A549 treated with Hydrocortisone at 1 μM for 4 hours (cell line): ENCODE measurements around the gene CRTAP. TPM values are rescaled to one million over a fixed set of nuclear protein-coding genes. Genes with fewer than 3 reads are reported as not detected.

ENCODE experiments used
- total RNA-seq: library from RNA; stranded (reverse); fragments of 200-300 nt; extraction: Qiagen RNA extraction; gene quantifications from 5 replicates; pipeline ENCODE4 v1.2.3, GENCODE V29; 2022

CRTAP gene
- total RNA-seq = 274 to 301 TPM (median 293 TPM) in 5 replicates

DNA sequence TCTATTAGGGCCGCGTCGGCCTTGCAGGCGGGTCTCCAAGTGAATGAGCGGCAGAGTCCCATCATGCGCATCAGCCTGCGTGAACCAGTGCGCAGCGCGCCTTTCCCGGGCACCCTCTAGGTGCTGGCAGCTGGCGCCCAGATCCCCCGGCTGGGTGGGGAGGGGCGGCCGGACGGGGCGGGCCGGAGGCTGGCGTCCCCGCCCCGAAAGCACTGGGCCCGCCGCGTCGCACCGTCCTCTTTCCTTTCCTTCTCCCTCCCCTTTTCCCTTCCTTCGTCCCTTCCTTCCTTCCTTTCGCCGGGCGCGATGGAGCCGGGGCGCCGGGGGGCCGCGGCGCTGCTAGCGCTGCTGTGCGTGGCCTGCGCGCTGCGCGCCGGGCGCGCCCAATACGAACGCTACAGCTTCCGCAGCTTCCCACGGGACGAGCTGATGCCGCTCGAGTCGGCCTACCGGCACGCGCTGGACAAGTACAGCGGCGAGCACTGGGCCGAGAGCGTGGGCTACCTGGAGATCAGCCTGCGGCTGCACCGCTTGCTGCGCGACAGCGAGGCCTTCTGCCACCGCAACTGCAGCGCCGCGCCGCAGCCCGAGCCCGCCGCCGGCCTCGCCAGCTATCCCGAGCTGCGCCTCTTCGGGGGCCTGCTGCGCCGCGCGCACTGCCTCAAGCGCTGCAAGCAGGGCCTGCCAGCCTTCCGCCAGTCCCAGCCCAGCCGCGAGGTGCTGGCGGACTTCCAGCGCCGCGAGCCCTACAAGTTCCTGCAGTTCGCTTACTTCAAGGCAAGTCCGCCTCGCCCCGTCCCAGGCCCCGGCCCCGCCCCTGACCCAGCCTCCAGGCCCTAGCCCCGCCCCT lies at the start of gene CRTAP:
CRTAP (plus strand) TSS at position 243 of the 850 bp plus-strand sequence; CDS start at position 307, 64 bp downstream.

Other genes starting within 250 kb of the CRTAP start
- gene CCR4, start 162.4 kb upstream of the CRTAP start, total RNA-seq = 0.03 to 0.07 TPM (median 0.05 TPM) in 5 replicates
- 64.5 to 82.6 TPM (median 72.4 TPM) in 5 replicates for gene GLB1, start 16.9 kb upstream of the CRTAP start, total RNA-seq
- 1.3 to 2.1 TPM (median 1.4 TPM) in 5 replicates for gene TMPPE, start 16.9 kb upstream of the CRTAP start, total RNA-seq
- gene SUSD5, start 104.8 kb downstream of the CRTAP start, total RNA-seq = 2.7 to 5.1 TPM (median 3.4 TPM) in 5 replicates
- gene FBXL2, start 163.4 kb downstream of the CRTAP start, total RNA-seq = 7.3 to 8.7 TPM (median 7.4 TPM) in 5 replicates